DMS114 treated with DMSO at 0.1 percent for 48 hours (cell line): ENCODE results near the gene FANCI.

Source experiments
- DNase-seq: peaks from one replicate; lab custom pipeline; 2025; ENCODE audit not compliant: unreplicated experiment; lab: John Stamatoyannopoulos, UW

FANCI gene

GRCh38 chr15:89243691-89244573 is at the start of gene FANCI:
Gene FANCI (plus strand): TSS chr15:89243979. CDS start chr15:89247648, 3,669 bp downstream.
- peak; percentile 96 for DNase-seq

- no peak for DNase-seq
Measured at GRCh38 chr15:89194608-89195007, 49.2 kb upstream of the FANCI start.

- DNase-seq = no peak
Measured at GRCh38 chr15:89195836-89196235, 47.9 kb upstream of the FANCI start.

GRCh38 chr15:89196241-89196640 is 47.5 kb upstream of the FANCI start:
- no peak for DNase-seq

GRCh38 chr15:89196994-89197393 is 46.8 kb upstream of the FANCI start:
- DNase-seq = no peak

GRCh38 chr15:89197503-89197971 is 46.2 kb upstream of the FANCI start:
- DNase-seq = no peak

- DNase-seq = no peak
Measured at GRCh38 chr15:89198196-89198595, 45.6 kb upstream of the FANCI start.

GRCh38 chr15:89198934-89199333 is 44.8 kb upstream of the FANCI start:
- DNase-seq = no peak

GRCh38 chr15:89199746-89200145 is 44.0 kb upstream of the FANCI start:
- DNase-seq = no peak

- no peak for DNase-seq
Measured at GRCh38 chr15:89200182-89200581, 43.6 kb upstream of the FANCI start.

- DNase-seq = no peak
Measured at GRCh38 chr15:89201465-89202005, 42.2 kb upstream of the FANCI start.

GRCh38 chr15:89203705-89204273 is 40.0 kb upstream of the FANCI start:
- DNase-seq = no peak

- DNase-seq = no peak
Measured at GRCh38 chr15:89205991-89206585, 37.7 kb upstream of the FANCI start.

GRCh38 chr15:89206908-89207331 is 36.9 kb upstream of the FANCI start:
- peak; percentile 74 for DNase-seq

GRCh38 chr15:89208256-89208655 is 35.5 kb upstream of the FANCI start:
- no peak for DNase-seq

GRCh38 chr15:89209057-89209456 is 34.7 kb upstream of the FANCI start:
- no peak for DNase-seq

- no peak for DNase-seq
Measured at GRCh38 chr15:89211678-89212170, 32.1 kb upstream of the FANCI start.

GRCh38 chr15:89215627-89216026 is 28.2 kb upstream of the FANCI start:
- DNase-seq = no peak

GRCh38 chr15:89217031-89217430 is 26.7 kb upstream of the FANCI start:
- DNase-seq = no peak

- DNase-seq = no peak
Measured at GRCh38 chr15:89217686-89218376, 25.9 kb upstream of the FANCI start.

GRCh38 chr15:89218531-89218930 is 25.2 kb upstream of the FANCI start:
- DNase-seq = no peak
